Adrenal gland (tissue), 5 donors: ENCODE data around the gene NEU4.

ENCODE experiments used
- CTCF ChIP-seq, 6 experiments: fragments of 450-650 bp in 4 of 6; fragments of 200-600 bp in 2 of 6; sonication (generic) in 1 of 6; IDR thresholded peaks; 1 replicate in 5 of 6; 2 replicates in 1 of 6; pipeline versions ENCODE4 v1.5.1 to v1.8.0; 2016 to 2021; ENCODE audit warnings: antibody characterized with exemption in 6 of 6, mild to moderate bottlenecking in 2 of 6, moderate library complexity in 1 of 6
- POLR2A ChIP-seq, 2 donors: fragments of 450-650 bp; IDR thresholded peaks; one replicate each; pipeline ENCODE4 v1.6.1; 2017; ENCODE audit warnings: antibody characterized with exemption in 2 of 2, mild to moderate bottlenecking in 2 of 2, moderate library complexity in 1 of 2
- donor health status: DM: no; HTN: no; CAD: no.

- TF ChIP-seq POLR2A (IDR thresholded peaks at IDR 0.05) = no peak
- no peak for TF ChIP-seq CTCF (IDR thresholded peaks at IDR 0.05)
Measured at GRCh38 chr2:241773511-241774418, 35.2 kb upstream of the NEU4 start.
